Neural progenitor cell (in vitro differentiated cells): ENCODE measurements around the gene CAPNS1. TPM values are rescaled to one million over a fixed set of nuclear protein-coding genes. Genes with fewer than 3 reads are reported as not detected.
A peak's percentile ranks its signal among the peaks of the same experiment; 100 is the strongest.
"Not testable (repeated sequence)": the region's sequence is repeated elsewhere in the genome, so short reads cannot be mapped to it uniquely, and the experiment has no call there.

ENCODE experiments used
- DNase-seq: peaks from one replicate; pipeline ENCODE4 v3.0.0-alpha.2; 2016; ENCODE audit warnings: low spot score
- H2AFZ ChIP-seq: fragments of 200-600 bp; sonication (generic); replicated peaks from 2 replicates; pipeline ENCODE4 v1.6.1; 2016; ENCODE audit warnings: antibody characterized with exemption
- H3F3A ChIP-seq: fragments of 200-600 bp; sonication (generic); 2 replicates; pipeline ENCODE4 v1.6.1; 2016; ENCODE audit warnings: antibody characterized with exemption, low read depth
- H3K27ac ChIP-seq: fragments of 200-600 bp; sonication (generic); 2 replicates; pipeline ENCODE4 v1.5.1; 2016; ENCODE audit warnings: mild to moderate bottlenecking
- H3K27me3 ChIP-seq: fragments of 200-600 bp; sonication (generic); 2 replicates; pipeline ENCODE4 v1.6.1; 2016; ENCODE audit warnings: mild to moderate bottlenecking, moderate library complexity
- H3K36me3 ChIP-seq: fragments of 200-600 bp; sonication (generic); 2 replicates; pipeline ENCODE4 v1.5.1; 2016
- H3K4me1 ChIP-seq: fragments of 200-600 bp; sonication (generic); 2 replicates; pipeline ENCODE4 v1.6.1; 2016; ENCODE audit warnings: mixed run types
- H3K4me2 ChIP-seq: fragments of 200-600 bp; sonication (generic); 2 replicates; pipeline ENCODE4 v1.6.1; 2016
- H3K4me3 ChIP-seq: fragments of 200-600 bp; sonication (generic); 2 replicates; pipeline ENCODE4 v1.5.1; 2016
- H3K79me2 ChIP-seq: fragments of 200-600 bp; sonication (generic); 2 replicates; pipeline ENCODE4 v1.6.1; 2016; ENCODE audit warnings: low read depth
- H3K9ac ChIP-seq: fragments of 200-600 bp; sonication (generic); 2 replicates; pipeline ENCODE4 v1.6.1; 2016
- H3K9me3 ChIP-seq: fragments of 200-600 bp; sonication (generic); 2 replicates; pipeline ENCODE4 v1.5.1; 2016; ENCODE audit warnings: low read depth
- H4K20me1 ChIP-seq: fragments of 200-600 bp; sonication (generic); 2 replicates; pipeline ENCODE4 v1.6.1; 2016; ENCODE audit warnings: low read depth
- H3K27ac Mint-ChIP-seq: 3 replicates; pipeline ENCODE4 v1.8.0; 2021; ENCODE audit warnings: mixed read lengths
- H3K27me3 Mint-ChIP-seq: 2 replicates; pipeline ENCODE4 v1.8.0; 2022; ENCODE audit warnings: low read depth, mild to moderate bottlenecking, inconsistent platforms, moderate library complexity, mixed read lengths; ENCODE audit not compliant: insufficient read depth
- H3K36me3 Mint-ChIP-seq: 3 replicates; pipeline ENCODE4 v1.8.0; 2021; ENCODE audit warnings: mixed read lengths
- H3K4me1 Mint-ChIP-seq: 3 replicates; pipeline ENCODE4 v1.8.0; 2021; ENCODE audit warnings: mixed read lengths
- H3K4me3 Mint-ChIP-seq: 3 replicates; pipeline ENCODE4 v1.8.0; 2021; ENCODE audit warnings: mild to moderate bottlenecking, moderate library complexity, mixed read lengths
- H3K9me3 Mint-ChIP-seq: 3 replicates; pipeline ENCODE4 v1.8.0; 2020; ENCODE audit warnings: mixed read lengths
- EZH2 ChIP-seq: fragments of 200-600 bp; sonication (generic); IDR thresholded peaks from 2 replicates; pipeline ENCODE4 v1.6.1; 2017; ENCODE audit warnings: antibody characterized with exemption, mild to moderate bottlenecking, moderate library complexity
- EZH2phosphoT487 ChIP-seq: fragments of 200-600 bp; sonication (generic); IDR thresholded peaks from 2 replicates; pipeline ENCODE4 v1.6.1; 2017; ENCODE audit warnings: antibody characterized with exemption
- total RNA-seq: library from RNA; depleted of rRNA; stranded (reverse); fragments of >200 nt; gene quantifications from 2 replicates; pipeline ENCODE4 v1.2.3, GENCODE V29; 2015; ENCODE audit warnings: low replicate concordance
- TF ChIP-seq, protein P1 (sequence below): fragments of 200-600 bp; sonication (generic); IDR thresholded peaks from 2 replicates; pipeline ENCODE4 v1.5.1; 2017; ENCODE audit warnings: antibody characterized with exemption, mild to moderate bottlenecking

Gene CAPNS1
- total RNA-seq, 1 donor from 2014 or later = 258 TPM

DNA sequence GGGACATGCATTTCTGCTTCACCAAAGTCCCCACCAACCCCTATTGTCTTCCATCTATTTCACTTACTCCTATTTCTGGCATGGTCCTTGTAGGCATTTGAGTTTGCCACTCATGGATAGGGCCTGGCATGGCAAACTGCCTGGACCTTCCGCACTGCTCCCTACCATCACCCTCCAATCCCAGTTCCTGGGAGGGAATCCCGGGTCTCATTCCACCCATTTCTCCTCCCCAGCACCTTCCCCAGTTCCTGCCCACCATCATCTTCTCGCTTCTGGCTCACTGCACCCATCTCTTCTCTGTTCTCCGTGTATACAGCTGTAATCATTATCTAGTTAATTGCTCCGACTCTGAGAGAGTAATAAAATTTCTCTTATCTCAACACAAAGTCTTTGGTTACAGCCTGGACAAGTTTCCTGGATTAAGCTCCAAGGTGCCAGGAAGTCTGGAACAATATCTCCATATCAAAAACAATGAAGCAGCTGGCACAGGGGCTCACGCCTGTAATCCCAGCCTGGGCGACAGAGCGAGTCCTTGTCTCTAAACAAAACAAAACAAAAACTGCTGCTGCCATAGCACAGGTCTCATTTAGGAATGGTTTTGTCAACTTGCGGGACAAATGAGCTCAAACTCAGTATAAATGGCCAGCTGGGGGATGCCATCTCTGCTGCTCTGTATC lies 29.4 kb downstream of the CAPNS1 start:
- Mint-ChIP-seq H3K9me3 (no peaks in the 10 kb centered on the region), H3K4me1 (peaks cover 6% of the 10 kb centered on the region), H3K27me3 (peaks cover 3% of the 10 kb centered on the region), H3K27ac (no peak overlapping the region), H3K4me3 (no peak overlapping the region), H3K36me3 (peaks cover 1% of the 10 kb centered on the region)
- Histone ChIP-seq H3K4me3 (no peak overlapping the region), H4K20me1 (no peaks in the 10 kb centered on the region), H3F3A (peaks cover 13% of the 10 kb centered on the region), H3K9me3 (no peaks in the 10 kb centered on the region), H3K27ac (peak overlapping the region; percentile 37), H2AFZ (no peak overlapping the region), H3K36me3 (no peaks in the 10 kb centered on the region), H3K79me2 (no peaks in the 10 kb centered on the region), H3K9ac (no peak overlapping the region), H3K4me2 (no peak overlapping the region), H3K27me3 (no peaks in the 10 kb centered on the region), H3K4me1 (peaks cover 2% of the 10 kb centered on the region)
- TF ChIP-seq EZH2phosphoT487 (no peak), EZH2 (no peak)
- TF ChIP-seq, protein P1, sequence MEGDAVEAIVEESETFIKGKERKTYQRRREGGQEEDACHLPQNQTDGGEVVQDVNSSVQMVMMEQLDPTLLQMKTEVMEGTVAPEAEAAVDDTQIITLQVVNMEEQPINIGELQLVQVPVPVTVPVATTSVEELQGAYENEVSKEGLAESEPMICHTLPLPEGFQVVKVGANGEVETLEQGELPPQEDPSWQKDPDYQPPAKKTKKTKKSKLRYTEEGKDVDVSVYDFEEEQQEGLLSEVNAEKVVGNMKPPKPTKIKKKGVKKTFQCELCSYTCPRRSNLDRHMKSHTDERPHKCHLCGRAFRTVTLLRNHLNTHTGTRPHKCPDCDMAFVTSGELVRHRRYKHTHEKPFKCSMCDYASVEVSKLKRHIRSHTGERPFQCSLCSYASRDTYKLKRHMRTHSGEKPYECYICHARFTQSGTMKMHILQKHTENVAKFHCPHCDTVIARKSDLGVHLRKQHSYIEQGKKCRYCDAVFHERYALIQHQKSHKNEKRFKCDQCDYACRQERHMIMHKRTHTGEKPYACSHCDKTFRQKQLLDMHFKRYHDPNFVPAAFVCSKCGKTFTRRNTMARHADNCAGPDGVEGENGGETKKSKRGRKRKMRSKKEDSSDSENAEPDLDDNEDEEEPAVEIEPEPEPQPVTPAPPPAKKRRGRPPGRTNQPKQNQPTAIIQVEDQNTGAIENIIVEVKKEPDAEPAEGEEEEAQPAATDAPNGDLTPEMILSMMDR = no peak
- DNase-seq = no peak

DNA sequence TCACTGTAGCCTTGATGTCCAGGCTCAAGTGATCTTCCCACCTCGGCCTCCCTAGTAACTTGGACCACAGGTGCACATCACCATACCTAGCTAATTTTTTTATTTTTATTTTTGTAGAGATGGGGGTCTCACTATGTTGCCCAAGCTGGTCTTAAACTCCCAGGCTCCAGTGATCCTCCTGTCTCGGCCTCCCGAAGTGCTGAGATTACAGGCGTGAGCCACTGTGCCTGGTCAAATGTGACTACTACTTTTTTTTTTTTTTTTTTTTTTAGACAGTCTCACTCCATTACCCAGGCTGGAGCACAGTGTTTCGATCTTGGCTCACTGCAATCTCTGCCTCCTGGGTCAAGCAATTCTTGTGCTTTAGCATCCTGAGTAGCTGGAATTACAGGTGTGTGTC lies 33.0 kb downstream of the CAPNS1 start:
- Histone ChIP-seq H3F3A (peaks cover 13% of the 10 kb centered on the region), H3K4me2 (no peak overlapping the region), H2AFZ (no peak overlapping the region), H3K9me3 (no peaks in the 10 kb centered on the region), H3K36me3 (no peaks in the 10 kb centered on the region), H4K20me1 (no peaks in the 10 kb centered on the region), H3K4me1 (peaks cover 2% of the 10 kb centered on the region), H3K4me3 (no peak overlapping the region), H3K9ac (no peak overlapping the region), H3K27me3 (no peaks in the 10 kb centered on the region), H3K27ac (no peak overlapping the region), H3K79me2 (no peaks in the 10 kb centered on the region)
- no peak overlapping the region for H3K4me3 Mint-ChIP-seq
- H3K27ac Mint-ChIP-seq = no peak overlapping the region
- peaks cover 3% of the 10 kb centered on the region for H3K27me3 Mint-ChIP-seq
- no peak for DNase-seq
- no peaks in the 10 kb centered on the region for H3K9me3 Mint-ChIP-seq
- no peaks in the 10 kb centered on the region for H3K36me3 Mint-ChIP-seq
- H3K4me1 Mint-ChIP-seq = peaks cover 6% of the 10 kb centered on the region
- no peak for TF ChIP-seq EZH2phosphoT487
- no peak for TF ChIP-seq EZH2
- TF ChIP-seq, protein P1 = no peak

DNA sequence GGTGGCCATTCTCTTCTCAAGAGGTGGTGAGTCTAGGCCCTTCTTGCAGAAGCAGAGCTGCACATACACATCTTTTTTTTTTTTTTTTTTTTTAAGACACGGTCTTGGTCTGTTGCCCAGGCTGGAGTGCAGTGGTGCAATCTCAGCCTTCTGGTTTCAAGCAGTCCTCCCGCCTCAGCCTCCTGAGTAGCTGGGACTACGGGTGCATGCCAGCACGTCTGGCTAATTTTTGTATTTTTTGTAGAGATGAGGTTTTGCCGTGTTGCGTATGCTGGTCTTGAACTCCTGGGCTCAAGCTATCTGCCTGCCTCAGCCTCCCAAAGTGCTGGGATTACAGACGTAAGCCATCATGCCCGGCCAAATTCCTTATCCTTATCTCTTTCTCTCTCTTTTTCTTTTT lies 34.0 kb downstream of the CAPNS1 start:
- H3K4me3 ChIP-seq, H3K27ac Mint-ChIP-seq, H2AFZ ChIP-seq, H3K79me2 ChIP-seq, H3K9me3 ChIP-seq, H3K4me1 Mint-ChIP-seq, H3K27me3 ChIP-seq, H3K9me3 Mint-ChIP-seq, H3K36me3 Mint-ChIP-seq, H3K4me3 Mint-ChIP-seq, H4K20me1 ChIP-seq, H3K27me3 Mint-ChIP-seq, H3K27ac ChIP-seq, H3K4me1 ChIP-seq, H3K9ac ChIP-seq, DNase-seq, H3K4me2 ChIP-seq, H3K36me3 ChIP-seq: not testable (repeated sequence)
- H3F3A ChIP-seq = peaks cover 13% of the 10 kb centered on the region

DNA sequence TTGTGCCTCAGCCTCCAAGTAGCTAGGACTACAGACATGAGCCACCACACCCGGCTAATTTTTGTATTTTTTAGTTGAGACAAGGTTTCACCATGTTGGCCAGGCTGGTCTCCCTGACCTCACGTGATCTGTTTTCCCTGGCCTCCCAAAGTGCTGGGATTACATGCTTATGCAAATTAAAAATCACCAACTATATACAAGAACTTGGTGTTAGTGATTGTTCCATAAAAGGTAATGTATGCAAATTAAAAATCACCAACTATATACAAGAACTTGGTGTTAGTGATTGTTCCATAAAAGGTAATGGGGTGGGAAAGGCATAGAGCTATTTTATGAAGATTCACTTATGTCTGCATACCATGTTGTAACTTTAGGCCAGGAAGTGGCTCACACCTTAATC lies 39.2 kb downstream of the CAPNS1 start:
- not testable (repeated sequence) for H3K27me3 ChIP-seq, H3K27me3 Mint-ChIP-seq, H3K4me2 ChIP-seq, H3K36me3 ChIP-seq, H3K27ac ChIP-seq, H3K4me1 Mint-ChIP-seq, H4K20me1 ChIP-seq, H3K4me3 ChIP-seq, H3K79me2 ChIP-seq, H3K9ac ChIP-seq, H2AFZ ChIP-seq, DNase-seq, H3F3A ChIP-seq, H3K36me3 Mint-ChIP-seq, H3K4me3 Mint-ChIP-seq, H3K9me3 ChIP-seq, H3K9me3 Mint-ChIP-seq, H3K4me1 ChIP-seq, H3K27ac Mint-ChIP-seq
